DND-41 (cell line): ENCODE data around the gene PVRIG.
"Not testable (repeated sequence)": the region's sequence is repeated elsewhere in the genome, so short reads cannot be mapped to it uniquely, and the experiment has no call there.

ENCODE experiments used
- ATAC-seq: fragments of 200-7000 bp; cut with Tn5 transposase; 3 replicates; pipeline ENCODE4 v1.9.1; 2021; ENCODE audit warnings: low read depth; ENCODE audit not compliant: insufficient read depth
- DNase-seq: peaks from one replicate; pipeline ENCODE4 v3.0.0-alpha.2; 2020
- H2AFZ ChIP-seq: 2 replicates; pipeline ENCODE4 v1.6.0; 2012; ENCODE audit warnings: low read depth, low read length
- H3K27ac ChIP-seq: 2 replicates; pipeline ENCODE4 v1.5.1; 2012; ENCODE audit warnings: low read length, inconsistent platforms
- H3K27me3 ChIP-seq: fragments of 200-600 bp; sonication (generic); 2 replicates; pipeline ENCODE4 v1.6.0; 2012; ENCODE audit warnings: low read length, mild to moderate bottlenecking, inconsistent platforms; ENCODE audit not compliant: insufficient read depth, poor library complexity
- H3K36me3 ChIP-seq: 2 replicates; pipeline ENCODE4 v1.5.1; 2012; ENCODE audit warnings: low read length, inconsistent platforms; ENCODE audit not compliant: insufficient read depth
- H3K4me1 ChIP-seq: 2 replicates; pipeline ENCODE4 v1.5.1; 2012; ENCODE audit warnings: mild to moderate bottlenecking, low read length; ENCODE audit not compliant: insufficient read depth
- H3K4me2 ChIP-seq: 2 replicates; pipeline ENCODE4 v1.6.0; 2012; ENCODE audit warnings: mild to moderate bottlenecking, moderate library complexity, low read length, inconsistent platforms; ENCODE audit not compliant: insufficient read depth
- H3K4me3 ChIP-seq, 2 experiments: fragments of 200-600 bp in 1 of 2; shearing (Covaris generic) in 1 of 2; 2 replicates each; pipeline ENCODE4 v1.5.1; 2012 to 2016; ENCODE audit warnings: inconsistent platforms in 2 of 2, low read length in 2 of 2, mild to moderate bottlenecking in 2 of 2, low read depth in 1 of 2, moderate library complexity in 1 of 2
- H3K79me2 ChIP-seq: 2 replicates; pipeline ENCODE4 v1.6.0; 2012; ENCODE audit warnings: low read length, inconsistent platforms; ENCODE audit not compliant: insufficient read depth
- H3K9ac ChIP-seq: 2 replicates; pipeline ENCODE4 v1.6.0; 2012; ENCODE audit warnings: low read depth, mild to moderate bottlenecking, inconsistent platforms, low read length, moderate library complexity
- H3K9me3 ChIP-seq: 2 replicates; pipeline ENCODE4 v1.5.1; 2012; ENCODE audit warnings: low read length, moderate library complexity, mild to moderate bottlenecking, inconsistent platforms; ENCODE audit not compliant: insufficient read depth, severe bottlenecking
- H4K20me1 ChIP-seq: 2 replicates; pipeline ENCODE4 v1.6.0; 2012; ENCODE audit warnings: low read length; ENCODE audit not compliant: insufficient read depth

PVRIG gene

DNA sequence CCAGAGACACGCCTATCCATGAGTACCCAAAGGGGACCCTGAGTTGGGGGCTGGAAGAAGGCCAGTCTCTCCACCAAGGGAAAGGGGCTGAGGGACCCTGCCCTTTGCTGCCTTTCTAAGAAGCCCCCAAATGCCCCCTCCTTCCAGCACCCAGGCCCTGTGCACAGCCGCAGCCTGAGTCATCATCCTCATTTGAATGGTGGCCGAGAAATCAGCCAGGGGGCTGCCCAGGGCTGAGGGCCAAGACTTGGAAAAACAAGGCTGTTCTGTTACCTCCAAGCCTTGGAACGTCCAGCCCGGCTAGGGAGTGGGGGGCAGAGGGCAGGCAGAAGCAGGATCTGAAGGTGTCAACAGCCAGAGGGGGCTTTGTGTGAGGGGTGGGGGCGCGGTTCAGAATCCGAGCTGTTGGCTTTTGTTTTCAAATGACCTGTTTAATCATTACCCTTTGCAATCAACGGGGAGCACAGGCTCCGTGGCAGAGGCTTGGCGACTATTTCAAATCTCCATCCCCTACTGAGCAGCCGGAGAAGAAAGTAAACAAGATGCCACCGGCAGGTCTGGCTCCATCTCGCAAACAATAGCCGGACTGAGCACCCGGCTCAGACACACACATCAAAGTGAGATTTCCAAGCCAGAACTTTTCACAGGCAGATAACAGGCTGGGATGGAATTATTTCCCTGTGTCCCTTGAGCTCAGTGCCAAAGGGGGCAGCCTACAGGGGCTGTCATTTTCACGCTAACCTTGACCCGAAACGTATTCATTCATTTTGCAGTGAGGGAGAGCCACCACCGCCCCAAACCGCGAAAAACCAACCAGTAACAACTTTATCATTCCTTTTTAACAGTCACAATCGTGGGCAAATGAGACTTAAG lies 50.5 kb downstream of the PVRIG start:
- peak overlapping the region; percentile 73; the same call in 1 of the 2 replicates for H3K9ac ChIP-seq
- H3K36me3 ChIP-seq, result peaks cover 10% of the 10 kb centered on the region; the same call in 1 of the 2 replicates
- H3K4me2 ChIP-seq, result peak overlapping the region; percentile 77
- H3K27me3 ChIP-seq, DNase-seq, H2AFZ ChIP-seq, ATAC-seq, H3K9me3 ChIP-seq: not testable (repeated sequence)
- H3K4me1 ChIP-seq, result peaks cover 19% of the 10 kb centered on the region
- peaks cover 57% of the 10 kb centered on the region for H3K79me2 ChIP-seq
- peaks cover 28% of the 10 kb centered on the region; the same call in 1 of the 2 replicates for H4K20me1 ChIP-seq
- peak overlapping the region in 1 of 2 experiments; percentile 61; a peak in 2 of 4 replicates for H3K4me3 ChIP-seq
- peak overlapping the region; percentile 62 for H3K27ac ChIP-seq
